GM21717 (cell line): ENCODE results near the gene NUP210.

Experiments used
- ATAC-seq: cut with Tn5 transposase; IDR thresholded peaks from one replicate; pipeline ENCODE4 v1.9.1; 2021; ENCODE audit warnings: mild to moderate bottlenecking, moderate library complexity; ENCODE audit not compliant: unreplicated experiment

NUP210 gene

DNA sequence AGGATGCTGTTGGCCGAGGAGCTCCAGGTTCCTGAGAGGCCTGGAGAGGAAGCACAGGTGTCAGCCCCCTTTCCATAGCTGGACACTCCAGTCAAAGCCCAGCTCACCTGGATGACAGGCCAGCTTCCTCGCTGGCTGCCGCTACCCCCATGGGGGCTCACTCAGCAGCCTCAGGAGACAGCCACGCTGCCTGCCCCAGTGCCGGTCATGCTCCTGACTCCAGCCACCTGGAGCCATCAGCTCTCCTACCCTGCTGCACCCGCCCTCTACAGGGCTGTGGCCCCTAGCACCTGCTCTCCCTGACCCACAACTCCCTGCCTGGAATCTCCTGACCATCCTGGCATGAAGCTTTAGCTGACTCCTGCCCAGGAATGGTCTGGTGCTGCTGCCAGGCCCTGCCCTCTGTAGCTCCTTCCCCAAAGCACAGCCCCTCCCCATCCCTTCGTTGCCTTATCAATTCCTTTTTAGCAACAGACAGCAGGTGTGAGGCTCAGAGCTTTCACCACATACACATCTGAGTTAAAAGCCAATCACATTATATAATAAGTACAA is 94.2 kb downstream of the NUP210 start:
- no peak for ATAC-seq

DNA sequence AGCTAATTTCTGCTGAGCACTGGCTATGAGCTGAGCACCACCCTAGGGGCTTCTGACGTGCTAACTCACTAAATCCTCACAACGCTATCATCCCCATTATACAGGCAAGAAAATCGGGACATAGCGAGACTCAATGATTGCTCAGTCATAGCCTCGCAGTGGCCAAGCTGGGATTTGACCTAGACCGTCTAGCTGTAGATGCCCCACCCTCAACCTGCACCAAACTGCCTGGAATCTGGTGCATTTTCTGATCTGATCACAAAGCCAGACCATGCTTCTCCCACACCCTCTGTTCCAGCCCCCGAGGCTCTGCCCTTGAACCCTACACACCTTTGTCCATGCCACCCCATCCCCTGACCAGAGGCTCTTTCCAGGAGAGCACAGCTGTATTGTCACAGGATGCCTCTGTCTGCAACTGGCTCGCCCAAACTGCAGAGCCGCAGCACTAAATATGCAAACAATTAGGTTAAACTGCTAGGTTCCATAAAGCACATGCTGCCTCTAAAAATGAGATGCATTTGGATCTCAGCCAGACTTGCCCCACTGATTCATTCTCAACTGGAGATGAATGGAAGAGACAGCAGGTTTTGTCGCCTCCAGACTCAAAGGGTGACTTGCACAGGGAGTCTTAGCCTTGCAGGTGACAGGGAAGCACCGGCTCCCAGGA is 95.2 kb downstream of the NUP210 start:
- ATAC-seq: no peak

DNA sequence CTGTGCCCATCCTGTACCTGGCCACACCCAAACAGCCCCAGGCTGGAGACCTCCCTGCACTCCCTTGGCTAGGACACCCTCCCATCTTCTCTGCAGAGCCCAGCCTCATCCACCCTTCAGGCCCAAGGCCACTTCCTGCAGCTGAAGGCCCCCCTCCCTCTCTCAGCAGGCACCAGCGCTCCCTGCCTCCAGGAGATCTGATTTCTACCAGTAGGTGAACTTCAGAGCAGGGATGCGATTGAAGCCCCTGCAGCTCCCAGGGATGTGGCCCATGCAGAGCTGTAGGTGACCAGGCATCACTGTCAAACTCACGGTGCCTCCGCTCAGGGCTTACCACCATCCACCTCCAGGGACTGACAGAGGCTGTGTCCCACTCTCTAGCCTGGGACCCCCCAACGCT is 96.3 kb downstream of the NUP210 start:
- no peak for ATAC-seq

GRCh38 chr3:13322324-13322723 is 97.8 kb downstream of the NUP210 start:
- no peak for ATAC-seq

GRCh38 chr3:13319564-13320220 is 100.4 kb downstream of the NUP210 start:
- ATAC-seq: no peak

- ATAC-seq: no peak
Observed at GRCh38 chr3:13318626-13319470, 101.3 kb downstream of the NUP210 start.

DNA sequence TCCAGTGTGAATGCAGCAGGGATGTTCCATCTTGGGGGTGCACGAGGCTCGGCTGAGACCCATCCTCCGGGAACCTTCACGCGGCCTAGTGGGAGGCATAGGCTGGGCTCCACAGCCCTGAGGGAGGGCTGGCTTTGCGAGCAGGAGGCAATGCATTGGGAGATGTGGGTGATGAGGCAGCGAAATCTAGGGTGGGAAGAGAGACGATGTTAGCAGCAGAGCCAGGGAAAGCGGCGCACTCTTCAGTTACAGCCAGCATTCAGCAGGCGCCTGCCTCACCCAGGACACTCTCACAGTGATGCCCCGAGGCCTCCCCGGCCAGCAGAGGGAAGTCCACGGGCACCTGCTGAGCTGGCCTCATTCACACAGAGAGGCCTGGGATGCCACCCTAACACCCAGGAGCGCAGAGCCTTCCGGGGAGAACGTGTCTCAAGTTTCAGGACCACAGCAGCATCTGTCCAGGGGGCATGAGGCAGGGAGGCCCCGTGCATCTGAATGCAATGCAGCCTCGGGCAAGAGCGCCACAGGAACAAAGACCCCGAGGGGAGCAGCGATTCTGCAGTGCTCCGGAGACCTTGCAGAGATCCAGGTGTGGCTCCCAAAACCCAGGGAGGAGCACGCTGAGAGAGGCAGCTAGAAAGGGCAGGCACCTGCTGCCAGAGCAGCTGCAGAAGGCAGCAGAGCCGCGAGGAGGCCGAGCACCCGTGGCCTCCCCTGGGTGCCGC is 102.4 kb downstream of the NUP210 start:
- ATAC-seq: no peak

- ATAC-seq: no peak
Observed at GRCh38 chr3:13316603-13317002, 103.5 kb downstream of the NUP210 start.

- no peak for ATAC-seq
Observed at GRCh38 chr3:13314877-13315276, 105.2 kb downstream of the NUP210 start.

- ATAC-seq: no peak
Observed at GRCh38 chr3:13313813-13314212, 106.3 kb downstream of the NUP210 start.

GRCh38 chr3:13309004-13309403 is 111.1 kb downstream of the NUP210 start:
- ATAC-seq: no peak

GRCh38 chr3:13308380-13308801 is 111.7 kb downstream of the NUP210 start:
- ATAC-seq: no peak

- no peak for ATAC-seq
Observed at GRCh38 chr3:13307041-13307440, 113.1 kb downstream of the NUP210 start.

GRCh38 chr3:13305623-13306022 is 114.5 kb downstream of the NUP210 start:
- no peak for ATAC-seq

- ATAC-seq: no peak
Observed at GRCh38 chr3:13303410-13303809, 116.7 kb downstream of the NUP210 start.

- no peak for ATAC-seq
Observed at GRCh38 chr3:13301286-13301987, 118.7 kb downstream of the NUP210 start.

- ATAC-seq: no peak
Observed at GRCh38 chr3:13300546-13301285, 119.4 kb downstream of the NUP210 start.

- no peak for ATAC-seq
Observed at GRCh38 chr3:13299531-13300155, 120.5 kb downstream of the NUP210 start.

GRCh38 chr3:13296662-13297061 is 123.5 kb downstream of the NUP210 start:
- no peak for ATAC-seq
